Neuronal stem cell (in vitro differentiated cells): ENCODE data around the gene FADS1.

Source experiments
- DNase-seq: peaks from one replicate; pipeline ENCODE4 v3.0.0-alpha.2; 2013; ENCODE audit warnings: low spot score
- H2AFZ ChIP-seq: one replicate; pipeline ENCODE4 v1.6.1; 2013; ENCODE audit warnings: mild to moderate bottlenecking, low read length, inconsistent platforms
- H2AK5ac ChIP-seq: 2 replicates; pipeline ENCODE4 v1.6.1; 2013; ENCODE audit warnings: low read depth, mild to moderate bottlenecking, inconsistent platforms, low read length, moderate library complexity, mixed read lengths
- H2BK120ac ChIP-seq: 2 replicates; pipeline ENCODE4 v1.6.1; 2013; ENCODE audit warnings: low read depth, mild to moderate bottlenecking, inconsistent platforms, low read length, moderate library complexity, mixed read lengths
- H2BK12ac ChIP-seq: one replicate; pipeline ENCODE4 v1.6.1; 2013; ENCODE audit warnings: low read length, inconsistent platforms
- H2BK15ac ChIP-seq: 2 replicates; pipeline ENCODE4 v1.6.1; 2013; ENCODE audit warnings: mild to moderate bottlenecking, low read length, inconsistent platforms, mixed read lengths
- H2BK5ac ChIP-seq: one replicate; pipeline ENCODE4 v1.6.1; 2013; ENCODE audit warnings: inconsistent platforms, mild to moderate bottlenecking, low read length, moderate library complexity
- H3K14ac ChIP-seq: one replicate; pipeline ENCODE4 v1.6.1; 2013; ENCODE audit warnings: low read length, inconsistent platforms
- H3K18ac ChIP-seq: 2 replicates; pipeline ENCODE4 v1.6.1; 2013; ENCODE audit warnings: low read length, inconsistent platforms
- H3K23ac ChIP-seq: 2 replicates; pipeline ENCODE4 v1.6.1; 2013; ENCODE audit warnings: low read depth, mild to moderate bottlenecking, mixed read lengths, low read length, inconsistent platforms; ENCODE audit not compliant: poor library complexity
- H3K27ac ChIP-seq: replicated peaks from 3 replicates; pipeline ENCODE4 v1.5.1; 2013; ENCODE audit warnings: low read length, inconsistent platforms
- H3K27me3 ChIP-seq, 3 experiments: 2 replicates each; pipeline ENCODE4 v1.6.1; 2013; ENCODE audit warnings: low read length in 3 of 3, mild to moderate bottlenecking in 2 of 3, inconsistent platforms in 1 of 3, low read depth in 1 of 3, mixed read lengths in 1 of 3, moderate library complexity in 1 of 3; ENCODE audit not compliant: control insufficient read depth in 3 of 3, insufficient read depth in 3 of 3
- H3K36me3 ChIP-seq, 2 donors: replicated peaks in 1 of 2; 2 replicates each; pipeline ENCODE4 v1.6.1; 2013; ENCODE audit warnings: low read length in 2 of 2; ENCODE audit not compliant: control insufficient read depth in 2 of 2, insufficient read depth in 2 of 2
- H3K4ac ChIP-seq: 2 replicates; pipeline ENCODE4 v1.6.1; 2013; ENCODE audit warnings: inconsistent platforms, mild to moderate bottlenecking, low read length, moderate library complexity
- H3K4me1 ChIP-seq, 2 donors: 1 replicate in 1 of 2; 2 replicates in 1 of 2; pipeline ENCODE4 v1.6.1; 2013; ENCODE audit warnings: low read length in 2 of 2, low read depth in 1 of 2; ENCODE audit not compliant: control insufficient read depth in 2 of 2, insufficient read depth in 1 of 2
- H3K4me2 ChIP-seq: one replicate; pipeline ENCODE4 v1.6.1; 2013; ENCODE audit warnings: mild to moderate bottlenecking, low read length, inconsistent platforms; ENCODE audit not compliant: insufficient read depth, poor library complexity, severe bottlenecking
- H3K4me3 ChIP-seq, 2 donors: 2 replicates each; pipeline ENCODE4 v1.5.1; 2013; ENCODE audit warnings: low read length in 2 of 2, mild to moderate bottlenecking in 2 of 2, inconsistent platforms in 1 of 2, moderate library complexity in 1 of 2
- H3K79me1 ChIP-seq: one replicate; pipeline ENCODE4 v1.6.1; 2013; ENCODE audit warnings: low read depth, mild to moderate bottlenecking, inconsistent platforms, low read length, moderate library complexity
- H3K9ac ChIP-seq: one replicate; pipeline ENCODE4 v1.6.1; 2013; ENCODE audit warnings: mild to moderate bottlenecking, low read depth, low read length, inconsistent platforms; ENCODE audit not compliant: poor library complexity
- H3K9me3 ChIP-seq, 2 donors: replicated peaks in 1 of 2; 2 replicates each; pipeline versions ENCODE3 to v1.6.1; 2013; ENCODE audit warnings: low read length in 2 of 2, mild to moderate bottlenecking in 2 of 2, inconsistent platforms in 1 of 2, low read depth in 1 of 2, mixed read lengths in 1 of 2, moderate library complexity in 1 of 2; ENCODE audit not compliant: control insufficient read depth in 2 of 2, insufficient read depth in 1 of 2
- H4K8ac ChIP-seq: one replicate; pipeline ENCODE4 v1.6.1; 2013; ENCODE audit warnings: low read depth, mild to moderate bottlenecking, inconsistent platforms, low read length, moderate library complexity
- H4K91ac ChIP-seq: one replicate; pipeline ENCODE4 v1.6.1; 2013; ENCODE audit warnings: low read length, low read depth, mild to moderate bottlenecking, inconsistent platforms; ENCODE audit not compliant: poor library complexity
- WGBS, 2 donors: extraction: QIAGEN DNeasy Blood & Tissue Kit; methylation state at CpG; one replicate each; pipeline ENCODE4 v1.1.7; 2013; ENCODE audit warnings: missing lambda C conversion rate in 2 of 2, mixed read lengths in 1 of 2; ENCODE audit not compliant: insufficient read length in 2 of 2, insufficient replicate concordance in 1 of 2; ENCODE audit errors: extremely low coverage in 2 of 2; 5-methylcytosine and 5-hydroxymethylcytosine counted together

The FADS1 gene

GRCh38 chr11:61779666-61780525, 36.9 kb downstream of the FADS1 start:
- WGBS, 2 donors = no CpG with 5 or more reads among the region's 14 CpGs

DNA sequence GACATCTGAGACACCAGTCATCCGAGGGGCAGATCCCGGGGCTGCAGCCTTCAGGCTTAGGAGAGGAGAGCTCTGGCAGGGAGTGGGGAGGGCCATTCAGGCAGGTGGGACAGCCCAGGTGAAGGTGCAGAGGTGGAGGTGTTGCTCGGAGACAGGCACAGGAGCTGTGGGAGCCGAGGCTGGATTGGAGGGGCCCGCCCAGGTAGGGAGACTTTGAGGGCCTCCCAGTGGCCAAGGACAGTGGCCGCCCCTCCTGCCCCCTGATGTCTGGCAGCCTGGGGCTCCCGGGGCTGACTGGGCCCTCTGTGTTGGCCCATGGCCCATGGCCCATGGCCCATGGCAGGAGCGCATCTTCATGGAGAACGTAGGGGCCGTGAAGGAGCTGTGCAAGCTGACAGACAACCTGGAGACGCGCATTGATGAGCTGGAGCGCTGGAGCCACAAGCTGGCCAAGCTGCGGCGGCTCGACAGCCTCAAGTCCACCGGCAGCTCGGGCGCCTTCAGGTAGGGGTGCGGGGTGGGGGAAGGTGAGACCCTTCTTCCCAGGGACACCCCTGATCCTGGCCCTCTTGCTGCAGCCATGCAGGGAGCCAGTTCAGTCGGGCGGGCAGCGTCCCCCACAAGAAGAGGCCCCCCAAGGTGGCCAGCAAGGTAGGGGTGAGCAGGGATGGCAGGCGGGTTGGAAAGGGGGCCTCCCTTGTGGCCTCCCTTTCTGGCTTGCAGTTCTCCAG, 37.7 kb downstream of the FADS1 start:
- peaks cover 3 to 42% of the 10 kb centered on the region in 2 donors for H3K36me3 ChIP-seq
- no peak overlapping the region for H3K14ac ChIP-seq
- peaks cover 0 to 2% of the 10 kb centered on the region in 2 donors for H3K9me3 ChIP-seq
- H3K23ac ChIP-seq = no peak overlapping the region
- WGBS, 2 donors = no CpG with 5 or more reads among the region's 24 CpGs
- no peak overlapping the region for H2BK120ac ChIP-seq
- H3K4ac ChIP-seq = no peak overlapping the region
- no peak overlapping the region for H2BK15ac ChIP-seq
- no peak overlapping the region for H3K4me3 ChIP-seq
- no peak overlapping the region for H4K8ac ChIP-seq
- H2BK5ac ChIP-seq = no peak overlapping the region
- no peak overlapping the region for H2BK12ac ChIP-seq
- H3K18ac ChIP-seq = no peak overlapping the region
- no peak overlapping the region for H2AK5ac ChIP-seq
- no peaks in the 10 kb centered on the region for H3K27me3 ChIP-seq
- no peak overlapping the region for H3K9ac ChIP-seq
- H3K4me2 ChIP-seq = no peak overlapping the region
- H4K91ac ChIP-seq = no peak overlapping the region
- H3K4me1 ChIP-seq = peaks cover 3 to 5% of the 10 kb centered on the region in 2 donors
- no peak for DNase-seq
- no peak overlapping the region for H3K27ac ChIP-seq
- H2AFZ ChIP-seq = no peak overlapping the region
- H3K79me1 ChIP-seq = no peaks in the 10 kb centered on the region

More at GRCh38 chr11:61779666-61780525, 36.9 kb downstream of the FADS1 start:
- no peak overlapping the region for H2BK12ac ChIP-seq
- H3K4me1 ChIP-seq = peaks cover 0 to 5% of the 10 kb centered on the region in 2 donors
- H3K4ac ChIP-seq = no peak overlapping the region
- H2BK120ac ChIP-seq = no peak overlapping the region
- no peak overlapping the region for H4K8ac ChIP-seq
- no peak overlapping the region for H2AFZ ChIP-seq
- no peak for DNase-seq
- H3K18ac ChIP-seq = no peak overlapping the region
- peak overlapping the region; percentile 40 for H2AK5ac ChIP-seq
- H4K91ac ChIP-seq = no peak overlapping the region
- no peak overlapping the region for H3K14ac ChIP-seq
- H3K27ac ChIP-seq = no peak overlapping the region
- H3K36me3 ChIP-seq = peaks cover 9 to 50% of the 10 kb centered on the region in 2 donors
- H2BK15ac ChIP-seq = no peak overlapping the region
- H3K9me3 ChIP-seq = peaks cover 0 to 2% of the 10 kb centered on the region in 2 donors
- no peak overlapping the region for H3K4me2 ChIP-seq
- H3K23ac ChIP-seq = no peak overlapping the region
- H3K9ac ChIP-seq = no peak overlapping the region
- no peak overlapping the region for H3K4me3 ChIP-seq
- peak overlapping the region; percentile 45 for H2BK5ac ChIP-seq
- H3K79me1 ChIP-seq = peaks cover 1% of the 10 kb centered on the region
- H3K27me3 ChIP-seq = no peaks in the 10 kb centered on the region

- H2BK120ac ChIP-seq = no peak overlapping the region
- H3K36me3 ChIP-seq = peaks cover 3 to 37% of the 10 kb centered on the region in 2 donors
- no peak overlapping the region for H3K4me3 ChIP-seq
- no peaks in the 10 kb centered on the region for H3K79me1 ChIP-seq
- H4K91ac ChIP-seq = no peak overlapping the region
- no peak for DNase-seq
- H2AK5ac ChIP-seq = no peak overlapping the region
- no peak overlapping the region for H2BK12ac ChIP-seq
- no peak overlapping the region for H2BK5ac ChIP-seq
- H3K27ac ChIP-seq = no peak overlapping the region
- no peak overlapping the region for H3K18ac ChIP-seq
- no peak overlapping the region for H2BK15ac ChIP-seq
- no peak overlapping the region for H3K9ac ChIP-seq
- no peaks in the 10 kb centered on the region for H3K27me3 ChIP-seq
- no peak overlapping the region for H3K14ac ChIP-seq
- H3K9me3 ChIP-seq = peaks cover 0 to 2% of the 10 kb centered on the region in 2 donors
- H2AFZ ChIP-seq = no peak overlapping the region
- H3K4me1 ChIP-seq = peaks cover 7 to 9% of the 10 kb centered on the region in 2 donors
- no CpG with 5 or more reads among the region's 11 CpGs for WGBS, 2 donors
- no peak overlapping the region for H3K4me2 ChIP-seq
- H4K8ac ChIP-seq = no peak overlapping the region
- H3K23ac ChIP-seq = no peak overlapping the region
- no peak overlapping the region for H3K4ac ChIP-seq
Observed at GRCh38 chr11:61778357-61778886, 38.4 kb downstream of the FADS1 start.
